ACHN (cell line): Measurements from ENCODE around the gene OR51T1.

Experiments
- DNase-seq: peaks from one replicate; pipeline ENCODE4 v3.0.0-alpha.2; 2015
- in situ Hi-C: cut with HindIII; loops from 2 replicates; pipeline ENCODE4 v1.10.0; 2017; ENCODE audit warnings: low sequenced_read_pairs, low pct_ligation_motif_present, low pct_unique_long_range_greater_than_20kb

The OR51T1 gene

GRCh38 chr11:4921796-4922195 is 40.1 kb downstream of the OR51T1 start:
- DNase-seq, result no peak
- in situ Hi-C loops, result no loop called here

- DNase-seq, result no peak
- in situ Hi-C loops, result no loop called here
Observed at GRCh38 chr11:4922304-4922703, 40.6 kb downstream of the OR51T1 start.

GRCh38 chr11:4924239-4924638 is 42.5 kb downstream of the OR51T1 start, which contains the start of gene OR51G1:
TSS of gene OR51G1 (minus strand) at chr11:4924339. CDS start at chr11:4924339, 0 bp downstream.
- in situ Hi-C loops, result no loop called here

GRCh38 chr11:4926608-4927007 is 44.9 kb downstream of the OR51T1 start:
- in situ Hi-C loops, result no loop called here

More at GRCh38 chr11:4924239-4924638, 42.5 kb downstream of the OR51T1 start, which contains the start of gene OR51G1:
- DNase-seq, result no peak

More at GRCh38 chr11:4926608-4927007, 44.9 kb downstream of the OR51T1 start:
- no peak for DNase-seq
